Smooth muscle cell of the pulmonary artery (primary cell): ENCODE measurements around the gene SORT1. TPM values are rescaled to one million over a fixed set of nuclear protein-coding genes. Genes with fewer than 3 reads are reported as not detected.

Experiments used
- total RNA-seq: library from RNA; depleted of rRNA; stranded (reverse); fragments of >200 nt; gene quantifications from 2 replicates; pipeline ENCODE4 v1.2.3, GENCODE V29; 2014

Gene SORT1
- 16.7 and 27.4 TPM in 2 replicates for total RNA-seq

GRCh38 chr1:109397581-109398342 lies at the start of gene SORT1:
SORT1 (minus strand) TSS chr1:109397918; CDS start chr1:109397892, 26 bp downstream.

GRCh38 chr1:109426281-109427170 lies 28.8 kb upstream of the SORT1 start, which contains the start of gene PSMA5:
PSMA5 (minus strand) TSS chr1:109426448; CDS start chr1:109426330, 118 bp downstream.

GRCh38 chr1:109306832-109307273 lies 90.9 kb downstream of the SORT1 start, which contains the start of gene MYBPHL:
MYBPHL (minus strand) TSS chr1:109307011; CDS start chr1:109306991, 20 bp downstream.

GRCh38 chr1:109282952-109283747 lies 114.6 kb downstream of the SORT1 start, which contains the start of gene PSRC1:
PSRC1 (minus strand) TSS chr1:109283145.

Other genes starting within 250 kb of the SORT1 start
- 213 and 222 TPM in 2 replicates for gene SARS1, start 184.0 kb downstream of the SORT1 start, total RNA-seq
- 4.8 and 6.3 TPM in 2 replicates for gene CELSR2, start 148.4 kb downstream of the SORT1 start, total RNA-seq
- gene PSRC1, start 114.8 kb downstream of the SORT1 start, total RNA-seq: 1.8 and 4.7 TPM in 2 replicates
- gene MYBPHL, start 90.9 kb downstream of the SORT1 start, total RNA-seq: not detected in 2 replicates
- 36.6 and 52.4 TPM in 2 replicates for gene PSMA5, start 28.5 kb upstream of the SORT1 start, total RNA-seq
- 0.56 and 0.91 TPM in 2 replicates for gene SYPL2, start 68.6 kb upstream of the SORT1 start, total RNA-seq
- 1.2 and 1.3 TPM in 2 replicates for gene ATXN7L2, start 86.0 kb upstream of the SORT1 start, total RNA-seq
- 6.5 and 10.4 TPM in 2 replicates for gene CYB561D1, start 96.2 kb upstream of the SORT1 start, total RNA-seq
- gene AMIGO1, start 111.8 kb upstream of the SORT1 start, total RNA-seq: 3.3 and 4.9 TPM in 2 replicates
- 0.13 TPM in 1 of 2 replicates, not detected in the other for gene GPR61, start 142.0 kb upstream of the SORT1 start, total RNA-seq
- gene GNAI3, start 150.7 kb upstream of the SORT1 start, total RNA-seq: 14.9 and 16.0 TPM in 2 replicates
- gene GNAT2, start 221.7 kb upstream of the SORT1 start, total RNA-seq: 0.30 and 0.33 TPM in 2 replicates
- gene AMPD2, start 221.9 kb upstream of the SORT1 start, total RNA-seq: 98.9 and 120 TPM in 2 replicates